ENCODE measurements around the gene AREG.

DNA sequence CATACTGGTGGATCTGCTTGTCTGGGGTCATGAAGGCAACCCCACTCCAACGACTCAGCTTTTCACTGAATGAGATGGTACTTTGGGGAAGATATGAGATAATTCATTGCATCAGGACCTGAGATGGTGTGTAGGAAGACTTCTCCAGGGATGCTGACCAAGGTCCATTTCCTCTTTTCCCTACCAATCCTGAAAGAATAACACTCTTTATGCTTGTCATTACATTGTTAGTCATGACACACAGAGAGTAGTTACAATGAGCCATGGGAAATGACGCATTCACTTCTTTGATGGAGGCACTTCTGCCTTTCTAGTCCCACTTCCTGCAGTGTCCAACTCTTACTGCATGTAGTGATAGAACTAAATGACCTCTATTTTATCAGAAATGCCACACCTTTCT is 58.6 kb downstream of the AREG start:
- TF ChIP-seq TRIM28 (IDR thresholded peaks at IDR 0.05) (no peak), CHD2 (IDR thresholded peaks at IDR 0.05; ENCODE audit: low read depth, low read length) (no peak), EZH2 (IDR thresholded peaks at IDR 0.05; ENCODE audit: borderline replicate concordance, low read depth, low read length) (no peak), TBL1XR1 (IDR thresholded peaks at IDR 0.05; ENCODE audit: low read length in 2 of 2) (no peak), RFX5 (IDR thresholded peaks at IDR 0.05; ENCODE audit: low read depth, low read length) (no peak), ZNF780A (CRISPR knock-in tag; IDR thresholded peaks at IDR 0.05) (no peak), RBBP5 (IDR thresholded peaks at IDR 0.05; ENCODE audit: borderline replicate concordance, insufficient read depth, low read length, poor library complexity, severe bottlenecking) (no peak), TCF7L2 (IDR thresholded peaks at IDR 0.05; ENCODE audit: low read depth, low read length) (no peak)
- TF ChIP-seq, protein P1, sequence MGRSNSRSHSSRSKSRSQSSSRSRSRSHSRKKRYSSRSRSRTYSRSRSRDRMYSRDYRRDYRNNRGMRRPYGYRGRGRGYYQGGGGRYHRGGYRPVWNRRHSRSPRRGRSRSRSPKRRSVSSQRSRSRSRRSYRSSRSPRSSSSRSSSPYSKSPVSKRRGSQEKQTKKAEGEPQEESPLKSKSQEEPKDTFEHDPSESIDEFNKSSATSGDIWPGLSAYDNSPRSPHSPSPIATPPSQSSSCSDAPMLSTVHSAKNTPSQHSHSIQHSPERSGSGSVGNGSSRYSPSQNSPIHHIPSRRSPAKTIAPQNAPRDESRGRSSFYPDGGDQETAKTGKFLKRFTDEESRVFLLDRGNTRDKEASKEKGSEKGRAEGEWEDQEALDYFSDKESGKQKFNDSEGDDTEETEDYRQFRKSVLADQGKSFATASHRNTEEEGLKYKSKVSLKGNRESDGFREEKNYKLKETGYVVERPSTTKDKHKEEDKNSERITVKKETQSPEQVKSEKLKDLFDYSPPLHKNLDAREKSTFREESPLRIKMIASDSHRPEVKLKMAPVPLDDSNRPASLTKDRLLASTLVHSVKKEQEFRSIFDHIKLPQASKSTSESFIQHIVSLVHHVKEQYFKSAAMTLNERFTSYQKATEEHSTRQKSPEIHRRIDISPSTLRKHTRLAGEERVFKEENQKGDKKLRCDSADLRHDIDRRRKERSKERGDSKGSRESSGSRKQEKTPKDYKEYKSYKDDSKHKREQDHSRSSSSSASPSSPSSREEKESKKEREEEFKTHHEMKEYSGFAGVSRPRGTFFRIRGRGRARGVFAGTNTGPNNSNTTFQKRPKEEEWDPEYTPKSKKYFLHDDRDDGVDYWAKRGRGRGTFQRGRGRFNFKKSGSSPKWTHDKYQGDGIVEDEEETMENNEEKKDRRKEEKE (IDR thresholded peaks at IDR 0.05; ENCODE audit: borderline replicate concordance in 1 of 2, control insufficient read depth in 1 of 2, low read depth in 2 of 2, low read length in 1 of 2), result no peak
- TF ChIP-seq, protein P2, sequence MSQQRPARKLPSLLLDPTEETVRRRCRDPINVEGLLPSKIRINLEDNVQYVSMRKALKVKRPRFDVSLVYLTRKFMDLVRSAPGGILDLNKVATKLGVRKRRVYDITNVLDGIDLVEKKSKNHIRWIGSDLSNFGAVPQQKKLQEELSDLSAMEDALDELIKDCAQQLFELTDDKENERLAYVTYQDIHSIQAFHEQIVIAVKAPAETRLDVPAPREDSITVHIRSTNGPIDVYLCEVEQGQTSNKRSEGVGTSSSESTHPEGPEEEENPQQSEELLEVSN (IDR thresholded peaks at IDR 0.05; ENCODE audit: borderline replicate concordance in 1 of 2, extremely low read depth in 1 of 2, insufficient read depth in 1 of 2, insufficient read length in 1 of 2, low read depth in 1 of 2, low read length in 1 of 2, poor library complexity in 1 of 2, severe bottlenecking in 1 of 2), result no peak
- TF ChIP-seq, protein P3, sequence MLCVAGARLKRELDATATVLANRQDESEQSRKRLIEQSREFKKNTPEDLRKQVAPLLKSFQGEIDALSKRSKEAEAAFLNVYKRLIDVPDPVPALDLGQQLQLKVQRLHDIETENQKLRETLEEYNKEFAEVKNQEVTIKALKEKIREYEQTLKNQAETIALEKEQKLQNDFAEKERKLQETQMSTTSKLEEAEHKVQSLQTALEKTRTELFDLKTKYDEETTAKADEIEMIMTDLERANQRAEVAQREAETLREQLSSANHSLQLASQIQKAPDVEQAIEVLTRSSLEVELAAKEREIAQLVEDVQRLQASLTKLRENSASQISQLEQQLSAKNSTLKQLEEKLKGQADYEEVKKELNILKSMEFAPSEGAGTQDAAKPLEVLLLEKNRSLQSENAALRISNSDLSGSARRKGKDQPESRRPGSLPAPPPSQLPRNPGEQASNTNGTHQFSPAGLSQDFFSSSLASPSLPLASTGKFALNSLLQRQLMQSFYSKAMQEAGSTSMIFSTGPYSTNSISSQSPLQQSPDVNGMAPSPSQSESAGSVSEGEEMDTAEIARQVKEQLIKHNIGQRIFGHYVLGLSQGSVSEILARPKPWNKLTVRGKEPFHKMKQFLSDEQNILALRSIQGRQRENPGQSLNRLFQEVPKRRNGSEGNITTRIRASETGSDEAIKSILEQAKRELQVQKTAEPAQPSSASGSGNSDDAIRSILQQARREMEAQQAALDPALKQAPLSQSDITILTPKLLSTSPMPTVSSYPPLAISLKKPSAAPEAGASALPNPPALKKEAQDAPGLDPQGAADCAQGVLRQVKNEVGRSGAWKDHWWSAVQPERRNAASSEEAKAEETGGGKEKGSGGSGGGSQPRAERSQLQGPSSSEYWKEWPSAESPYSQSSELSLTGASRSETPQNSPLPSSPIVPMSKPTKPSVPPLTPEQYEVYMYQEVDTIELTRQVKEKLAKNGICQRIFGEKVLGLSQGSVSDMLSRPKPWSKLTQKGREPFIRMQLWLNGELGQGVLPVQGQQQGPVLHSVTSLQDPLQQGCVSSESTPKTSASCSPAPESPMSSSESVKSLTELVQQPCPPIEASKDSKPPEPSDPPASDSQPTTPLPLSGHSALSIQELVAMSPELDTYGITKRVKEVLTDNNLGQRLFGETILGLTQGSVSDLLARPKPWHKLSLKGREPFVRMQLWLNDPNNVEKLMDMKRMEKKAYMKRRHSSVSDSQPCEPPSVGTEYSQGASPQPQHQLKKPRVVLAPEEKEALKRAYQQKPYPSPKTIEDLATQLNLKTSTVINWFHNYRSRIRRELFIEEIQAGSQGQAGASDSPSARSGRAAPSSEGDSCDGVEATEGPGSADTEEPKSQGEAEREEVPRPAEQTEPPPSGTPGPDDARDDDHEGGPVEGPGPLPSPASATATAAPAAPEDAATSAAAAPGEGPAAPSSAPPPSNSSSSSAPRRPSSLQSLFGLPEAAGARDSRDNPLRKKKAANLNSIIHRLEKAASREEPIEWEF (CRISPR knock-in tag; IDR thresholded peaks at IDR 0.05), result no peak
- TF ChIP-seq, protein P4, sequence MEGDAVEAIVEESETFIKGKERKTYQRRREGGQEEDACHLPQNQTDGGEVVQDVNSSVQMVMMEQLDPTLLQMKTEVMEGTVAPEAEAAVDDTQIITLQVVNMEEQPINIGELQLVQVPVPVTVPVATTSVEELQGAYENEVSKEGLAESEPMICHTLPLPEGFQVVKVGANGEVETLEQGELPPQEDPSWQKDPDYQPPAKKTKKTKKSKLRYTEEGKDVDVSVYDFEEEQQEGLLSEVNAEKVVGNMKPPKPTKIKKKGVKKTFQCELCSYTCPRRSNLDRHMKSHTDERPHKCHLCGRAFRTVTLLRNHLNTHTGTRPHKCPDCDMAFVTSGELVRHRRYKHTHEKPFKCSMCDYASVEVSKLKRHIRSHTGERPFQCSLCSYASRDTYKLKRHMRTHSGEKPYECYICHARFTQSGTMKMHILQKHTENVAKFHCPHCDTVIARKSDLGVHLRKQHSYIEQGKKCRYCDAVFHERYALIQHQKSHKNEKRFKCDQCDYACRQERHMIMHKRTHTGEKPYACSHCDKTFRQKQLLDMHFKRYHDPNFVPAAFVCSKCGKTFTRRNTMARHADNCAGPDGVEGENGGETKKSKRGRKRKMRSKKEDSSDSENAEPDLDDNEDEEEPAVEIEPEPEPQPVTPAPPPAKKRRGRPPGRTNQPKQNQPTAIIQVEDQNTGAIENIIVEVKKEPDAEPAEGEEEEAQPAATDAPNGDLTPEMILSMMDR (IDR thresholded peaks at IDR 0.05 in 2 of 3, conservative IDR thresholded peaks at IDR 0.05 in 1 of 3; ENCODE audit: insufficient read depth in 2 of 3, low read depth in 1 of 3, low read length in 3 of 3), result no peak
- TF ChIP-seq, protein P5, sequence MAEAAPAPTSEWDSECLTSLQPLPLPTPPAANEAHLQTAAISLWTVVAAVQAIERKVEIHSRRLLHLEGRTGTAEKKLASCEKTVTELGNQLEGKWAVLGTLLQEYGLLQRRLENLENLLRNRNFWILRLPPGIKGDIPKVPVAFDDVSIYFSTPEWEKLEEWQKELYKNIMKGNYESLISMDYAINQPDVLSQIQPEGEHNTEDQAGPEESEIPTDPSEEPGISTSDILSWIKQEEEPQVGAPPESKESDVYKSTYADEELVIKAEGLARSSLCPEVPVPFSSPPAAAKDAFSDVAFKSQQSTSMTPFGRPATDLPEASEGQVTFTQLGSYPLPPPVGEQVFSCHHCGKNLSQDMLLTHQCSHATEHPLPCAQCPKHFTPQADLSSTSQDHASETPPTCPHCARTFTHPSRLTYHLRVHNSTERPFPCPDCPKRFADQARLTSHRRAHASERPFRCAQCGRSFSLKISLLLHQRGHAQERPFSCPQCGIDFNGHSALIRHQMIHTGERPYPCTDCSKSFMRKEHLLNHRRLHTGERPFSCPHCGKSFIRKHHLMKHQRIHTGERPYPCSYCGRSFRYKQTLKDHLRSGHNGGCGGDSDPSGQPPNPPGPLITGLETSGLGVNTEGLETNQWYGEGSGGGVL (CRISPR knock-in tag; IDR thresholded peaks at IDR 0.05), result no peak

All from K562 (cell line).